ENCODE measurements around the gene CRMP1. TPM values are rescaled to one million over a fixed set of nuclear protein-coding genes. Genes with fewer than 3 reads are reported as not detected.

Gene CRMP1
- total and polyA plus RNA-seq, 2 of the 8 experiments (the other 6 are each of a cell fraction or from before 2014, with no cell fraction given) = 120 to 131 TPM

DNA sequence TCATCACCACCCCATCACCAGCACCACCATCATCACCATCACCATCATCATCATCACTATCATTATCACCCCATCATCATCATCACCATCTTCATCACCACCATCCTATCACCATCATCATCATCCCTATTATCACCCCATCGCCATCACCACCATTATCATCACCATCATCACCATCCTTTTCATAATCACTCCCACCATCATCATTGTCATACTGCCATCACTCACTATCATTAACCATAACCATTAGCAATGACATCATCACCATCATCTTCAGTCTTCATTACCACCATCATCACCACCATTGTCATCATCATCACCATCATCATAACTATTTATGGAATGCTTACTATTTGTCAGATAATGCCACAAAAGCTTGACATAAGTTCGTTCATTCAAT, 35.7 kb downstream of the CRMP1 start:
- H2AK5ac ChIP-seq (ENCODE audit: low read depth, low read length) = no peak overlapping the region
- FAIRE-seq (no peak), DNase-seq (ENCODE audit: low read depth in 1 of 2, low spot score in 2 of 2) (no peak)
- H3K14ac ChIP-seq (ENCODE audit: insufficient read length) = no peak overlapping the region
- H3K9me3 ChIP-seq (ENCODE audit: insufficient read depth in 2 of 2, low read depth in 1 of 2, low read length in 1 of 2) = no peaks in the 10 kb centered on the region; a peak in 1 of 4 replicates
- H2BK20ac ChIP-seq (ENCODE audit: low read length) = no peak overlapping the region
- no peak overlapping the region for H3K4ac ChIP-seq (replicated peaks; ENCODE audit: insufficient read length, low read depth, low read length)
- TF ChIP-seq, protein P1, sequence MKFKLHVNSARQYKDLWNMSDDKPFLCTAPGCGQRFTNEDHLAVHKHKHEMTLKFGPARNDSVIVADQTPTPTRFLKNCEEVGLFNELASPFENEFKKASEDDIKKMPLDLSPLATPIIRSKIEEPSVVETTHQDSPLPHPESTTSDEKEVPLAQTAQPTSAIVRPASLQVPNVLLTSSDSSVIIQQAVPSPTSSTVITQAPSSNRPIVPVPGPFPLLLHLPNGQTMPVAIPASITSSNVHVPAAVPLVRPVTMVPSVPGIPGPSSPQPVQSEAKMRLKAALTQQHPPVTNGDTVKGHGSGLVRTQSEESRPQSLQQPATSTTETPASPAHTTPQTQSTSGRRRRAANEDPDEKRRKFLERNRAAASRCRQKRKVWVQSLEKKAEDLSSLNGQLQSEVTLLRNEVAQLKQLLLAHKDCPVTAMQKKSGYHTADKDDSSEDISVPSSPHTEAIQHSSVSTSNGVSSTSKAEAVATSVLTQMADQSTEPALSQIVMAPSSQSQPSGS (IDR thresholded peaks at IDR 0.05; ENCODE audit: low read length) = no peak
- TF ChIP-seq RFX5 (IDR thresholded peaks at IDR 0.05; ENCODE audit: borderline replicate concordance, low read depth, low read length) (no peak), TAF7 (optimal IDR thresholded peaks at IDR 0.05; ENCODE audit: borderline replicate concordance, low read depth, low read length) (no peak), KDM4A (IDR thresholded peaks at IDR 0.05; ENCODE audit: low read depth, low read length, severe bottlenecking) (no peak), JUND (IDR thresholded peaks at IDR 0.05; ENCODE audit: low read length) (no peak), SP1 (IDR thresholded peaks at IDR 0.05; ENCODE audit: low read depth, low read length) (no peak)
- ChIA-PET POLR2A (ENCODE audit: partially characterized antibody) (no interaction called here), CTCF (ENCODE audit: partially characterized antibody) (no interaction called here)
- no peak overlapping the region for H3K4me2 ChIP-seq (ENCODE audit: insufficient read depth in 1 of 2, low read depth in 2 of 2, low read length in 2 of 2)
- H4K5ac ChIP-seq (ENCODE audit: insufficient read length, low read depth, low read length) = no peak overlapping the region
- H3K27me3 ChIP-seq (replicated peaks in 1 of 4; ENCODE audit: control insufficient read depth in 3 of 4, extremely low read depth in 1 of 4, insufficient read depth in 3 of 4, low read length in 3 of 4) = no peaks in the 10 kb centered on the region
- no peak overlapping the region for H3K4me3 ChIP-seq (ENCODE audit: extremely low read depth in 1 of 4, insufficient read depth in 2 of 4, low read depth in 3 of 4, low read length in 4 of 4)
- peaks cover 5 to 31% of the 10 kb centered on the region in 2 experiments for H4K20me1 ChIP-seq (replicated peaks in 1 of 2; ENCODE audit: control insufficient read depth in 1 of 2, insufficient read depth in 2 of 2, low read length in 2 of 2)
- WGBS, 2 experiments (ENCODE audit: extremely low coverage in 1 of 2, insufficient coverage in 1 of 2, insufficient read length in 1 of 2, insufficient replicate concordance in 2 of 2, low coverage in 1 of 2, low lambda C conversion rate in 2 of 2, missing lambda C conversion rate in 1 of 2) = 93 to 100% methylated on average over 1 to 2 of the region's 2 CpGs
- H4K91ac ChIP-seq (replicated peaks; ENCODE audit: insufficient read length, low read length) = no peak overlapping the region
- no peak overlapping the region for H2BK120ac ChIP-seq (replicated peaks; ENCODE audit: low read depth, low read length)
- no peak overlapping the region for H3K18ac ChIP-seq (ENCODE audit: extremely low read depth, low read length)
- H3K4me1 ChIP-seq (replicated peaks in 1 of 4; ENCODE audit: control insufficient read depth in 3 of 4, insufficient read depth in 4 of 4, low read length in 3 of 4) = no peaks in the 10 kb centered on the region
- H2BK12ac ChIP-seq (ENCODE audit: low read depth, low read length) = no peak overlapping the region
- H2BK15ac ChIP-seq (ENCODE audit: low read length) = no peak overlapping the region
- H3K9ac ChIP-seq (replicated peaks in 1 of 4; ENCODE audit: extremely low read depth in 1 of 4, low read depth in 3 of 4, low read length in 3 of 4) = no peak overlapping the region
- H3K23ac ChIP-seq (ENCODE audit: insufficient read length) = no peak overlapping the region
- no peak overlapping the region for H3K27ac ChIP-seq (ENCODE audit: low read depth, low read length)
- H3K23me2 ChIP-seq (ENCODE audit: low read depth, low read length) = peaks cover 13% of the 10 kb centered on the region; the same call in 1 of the 2 replicates
- H2BK5ac ChIP-seq (ENCODE audit: low read depth, low read length) = no peak overlapping the region
- H2AFZ ChIP-seq (ENCODE audit: low read length) = no peak overlapping the region
- H3K79me2 ChIP-seq (ENCODE audit: control insufficient read depth in 1 of 2, insufficient read depth in 2 of 2, low read length in 2 of 2) = peaks cover 0 to 25% of the 10 kb centered on the region in 2 experiments
- H3K79me1 ChIP-seq (ENCODE audit: low read depth, low read length) = peaks cover 11% of the 10 kb centered on the region
- peak overlapping the region; percentile 88 for H3K56ac ChIP-seq (replicated peaks; ENCODE audit: insufficient read length, low read depth, low read length)
- H3K36me3 ChIP-seq (ENCODE audit: control insufficient read depth in 2 of 4, insufficient read depth in 4 of 4, low read length in 3 of 4) = peaks cover 2 to 42% (median 27%) of the 10 kb centered on the region in 4 experiments; a peak in 7 of 8 replicates
- no peak overlapping the region for H4K8ac ChIP-seq (ENCODE audit: extremely low read depth, insufficient read depth, low read length)

Data from H1 (cell line).